GM19035 (cell line): ENCODE measurements around the gene SIGLEC14.
"Not testable (repeated sequence)": the region's sequence is repeated elsewhere in the genome, so short reads cannot be mapped to it uniquely, and the experiment has no call there.

Source experiments
- ATAC-seq: cut with Tn5 transposase; IDR thresholded peaks from one replicate; pipeline ENCODE4 v1.9.1; 2021; ENCODE audit not compliant: unreplicated experiment

The SIGLEC14 gene

DNA sequence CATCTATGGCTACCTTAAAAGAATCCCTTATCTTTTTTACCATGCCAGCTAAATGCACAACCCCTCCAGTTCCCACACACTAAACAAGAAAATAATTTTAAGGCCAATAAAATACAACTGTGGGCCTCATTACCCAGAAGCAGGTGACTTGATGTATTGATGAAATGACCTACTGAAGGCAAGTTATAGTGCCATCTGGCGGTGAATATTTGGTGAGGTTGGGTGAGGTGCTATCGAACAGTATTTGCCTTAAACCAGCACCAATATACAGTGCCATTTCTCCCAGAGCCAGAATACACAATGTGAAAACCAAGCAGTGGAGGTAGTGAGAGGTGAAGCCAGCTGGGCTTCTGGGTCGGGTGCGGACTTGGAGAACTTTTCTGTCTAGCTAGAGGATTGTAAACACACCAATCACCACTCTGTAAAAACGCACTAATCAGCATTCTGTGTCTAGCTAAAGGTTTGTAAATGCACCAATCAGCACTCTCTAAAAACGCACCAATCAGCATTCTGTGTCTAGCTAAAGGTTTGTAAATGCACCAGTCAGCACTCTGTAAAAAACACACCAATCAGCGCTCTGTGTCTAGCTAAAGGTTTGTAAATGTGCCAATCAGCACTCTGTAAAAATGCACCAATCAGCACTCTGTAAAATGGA is 29.4 kb upstream of the SIGLEC14 start:
- not testable (repeated sequence) for ATAC-seq

DNA sequence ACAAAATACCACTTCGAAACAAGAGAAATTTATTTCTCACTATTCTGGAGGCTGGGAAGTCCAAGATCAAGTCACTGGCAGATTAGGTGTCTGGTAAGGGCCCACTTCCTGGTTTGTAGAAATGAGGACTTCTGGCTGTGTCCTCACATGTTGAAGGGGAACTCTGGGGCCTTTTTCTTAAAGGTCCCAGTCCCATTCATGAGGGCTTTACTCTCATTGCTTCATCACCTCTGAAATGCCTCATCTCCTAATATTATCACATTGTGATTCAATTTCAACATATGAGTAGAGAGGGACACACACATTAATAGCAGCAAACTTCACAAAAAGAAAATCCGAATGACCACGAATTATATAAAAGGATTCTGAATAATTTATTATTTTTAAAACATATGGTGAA is 21.6 kb upstream of the SIGLEC14 start:
- ATAC-seq, result no peak

DNA sequence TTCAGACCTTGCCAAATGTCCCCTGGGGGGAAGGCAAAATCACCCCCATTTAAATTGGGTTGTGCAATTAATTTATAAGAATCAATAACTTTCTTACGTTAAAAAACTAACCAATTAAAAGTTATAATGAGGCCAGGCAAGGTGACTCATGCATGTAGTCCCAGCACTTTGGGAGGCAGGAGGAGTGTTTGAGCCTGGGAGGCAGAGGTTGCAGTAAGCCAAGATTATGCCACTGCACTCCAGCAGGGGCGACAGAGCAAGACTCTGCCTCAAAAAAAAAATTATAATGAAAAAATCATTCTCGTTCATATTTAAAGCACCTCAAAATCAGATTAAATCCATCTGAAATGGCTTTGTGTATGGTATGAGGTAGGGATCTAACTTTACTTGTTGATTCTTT is 18.4 kb upstream of the SIGLEC14 start:
- no peak for ATAC-seq

DNA sequence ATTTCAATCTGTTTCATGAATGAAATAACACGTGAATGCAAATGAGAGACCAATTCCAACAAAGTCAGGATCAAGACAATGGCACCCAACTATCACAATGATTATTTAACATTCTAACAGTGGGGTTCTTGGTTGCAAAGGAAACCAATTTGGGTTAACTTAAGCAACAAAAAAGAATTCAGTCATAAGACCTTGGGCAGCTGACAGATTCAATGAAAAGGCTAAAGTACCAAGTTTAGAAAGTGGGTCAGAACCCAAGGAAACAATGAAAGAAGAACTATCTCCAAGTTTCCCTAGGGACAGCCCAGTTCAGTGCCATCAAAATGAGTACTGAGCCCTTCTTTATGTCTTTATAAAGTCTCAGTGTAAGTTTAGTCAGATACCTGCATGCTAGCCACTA is 17.5 kb upstream of the SIGLEC14 start:
- ATAC-seq, result no peak

DNA sequence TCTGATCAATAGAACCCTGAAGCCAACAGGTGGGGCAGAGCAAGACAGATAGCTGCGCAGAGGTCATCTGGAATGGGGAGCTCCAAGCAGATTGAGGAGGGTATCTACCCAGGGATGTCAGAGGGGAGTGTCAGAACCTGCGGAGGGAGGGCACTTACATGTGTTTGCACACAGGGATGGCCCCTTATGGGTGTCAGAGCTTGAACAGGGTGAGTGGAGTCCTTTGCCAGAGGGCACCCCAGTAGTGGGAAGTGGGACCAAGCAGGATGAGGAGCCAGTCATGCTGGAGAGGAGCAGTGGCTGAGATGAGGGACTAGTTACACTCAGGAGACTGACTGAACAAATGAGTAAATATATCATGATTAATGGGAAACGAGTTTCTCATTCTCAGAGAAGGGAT is 17.0 kb upstream of the SIGLEC14 start:
- ATAC-seq, result no peak

DNA sequence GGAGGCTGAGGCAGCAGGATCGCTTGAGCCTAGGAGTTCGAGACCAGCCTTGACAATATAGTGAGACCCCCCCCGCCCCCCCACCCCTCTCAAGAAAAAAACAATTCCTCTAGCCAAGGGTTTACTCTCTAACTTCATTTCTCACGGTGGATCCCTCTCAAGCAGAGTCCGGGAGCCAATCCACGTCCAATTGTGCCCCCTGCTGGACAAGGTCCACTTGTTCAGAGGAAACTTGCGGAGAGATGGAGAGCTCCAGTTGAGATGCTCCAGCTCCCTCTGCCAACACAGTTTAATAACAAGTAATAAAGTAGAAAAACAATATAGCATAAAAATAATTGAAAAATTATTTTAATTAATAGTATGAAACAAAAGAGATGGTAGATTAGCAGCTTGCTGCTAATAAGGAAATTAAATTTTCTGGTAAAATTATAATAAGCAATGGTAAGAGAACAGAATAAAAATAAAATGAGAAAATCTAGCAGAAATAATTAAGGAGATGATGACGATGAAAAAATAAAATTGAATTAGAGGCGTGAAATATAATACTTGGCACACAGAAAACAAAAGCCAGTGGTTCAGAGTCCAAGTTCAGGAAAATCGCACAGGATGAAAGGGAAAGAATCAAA is 14.5 kb upstream of the SIGLEC14 start:
- ATAC-seq, result no peak

DNA sequence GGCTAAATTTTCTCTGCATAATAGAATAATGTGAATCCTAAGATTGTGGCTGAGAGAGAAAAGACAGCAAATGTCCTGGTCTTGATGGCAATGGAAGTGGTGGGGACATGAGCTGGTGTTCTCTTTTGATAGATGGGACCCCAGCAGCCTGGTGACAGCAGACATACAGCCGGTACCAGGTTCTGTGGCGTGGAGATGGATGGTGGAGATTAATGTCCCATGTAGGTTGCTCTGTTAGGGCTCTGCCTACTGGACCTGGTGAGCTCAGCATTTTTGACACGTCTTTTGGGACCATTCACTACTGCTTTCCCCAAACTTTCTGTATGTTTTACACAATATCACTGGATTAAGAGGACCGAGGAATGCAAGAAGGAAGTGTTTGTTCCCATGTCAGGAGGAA is 8.2 kb upstream of the SIGLEC14 start:
- no peak for ATAC-seq

DNA sequence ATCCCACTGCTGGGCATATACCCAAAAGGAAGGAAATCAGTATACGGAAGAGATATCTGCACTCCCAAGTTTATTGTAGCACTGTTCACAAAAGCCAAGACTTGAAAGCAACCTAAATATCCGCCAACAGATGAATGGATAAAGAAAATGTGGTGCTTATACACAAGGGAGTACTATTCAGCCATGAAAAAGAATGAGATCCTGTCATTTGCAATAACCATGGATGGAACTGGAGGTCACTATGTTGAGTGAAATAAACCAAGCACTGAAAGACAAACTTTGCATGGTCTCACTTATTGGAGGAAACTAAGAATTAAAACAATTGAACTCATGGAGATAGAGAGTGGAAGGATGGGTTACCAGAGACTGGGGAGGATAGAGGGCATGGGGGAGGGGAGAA is 6.5 kb upstream of the SIGLEC14 start:
- no peak for ATAC-seq

DNA sequence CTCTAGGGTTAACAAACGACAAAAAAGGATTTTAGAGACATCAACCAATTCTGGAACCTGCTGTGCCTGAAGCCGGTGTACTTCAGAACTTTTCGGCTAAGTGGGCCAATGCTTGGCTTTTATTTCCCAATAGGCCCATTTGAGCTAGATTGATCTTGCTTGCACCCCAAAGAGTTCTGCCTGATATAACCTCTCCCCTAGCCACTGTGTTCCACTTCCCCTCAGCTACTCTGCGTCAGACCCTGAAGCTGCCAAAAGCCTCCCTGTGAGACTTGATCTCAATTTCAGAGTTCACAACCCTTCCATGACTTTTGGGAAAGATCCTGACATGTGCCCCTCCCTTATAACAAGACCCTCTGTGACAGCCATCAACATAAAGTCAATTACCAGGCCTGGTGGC is 5.6 kb upstream of the SIGLEC14 start:
- no peak for ATAC-seq

DNA sequence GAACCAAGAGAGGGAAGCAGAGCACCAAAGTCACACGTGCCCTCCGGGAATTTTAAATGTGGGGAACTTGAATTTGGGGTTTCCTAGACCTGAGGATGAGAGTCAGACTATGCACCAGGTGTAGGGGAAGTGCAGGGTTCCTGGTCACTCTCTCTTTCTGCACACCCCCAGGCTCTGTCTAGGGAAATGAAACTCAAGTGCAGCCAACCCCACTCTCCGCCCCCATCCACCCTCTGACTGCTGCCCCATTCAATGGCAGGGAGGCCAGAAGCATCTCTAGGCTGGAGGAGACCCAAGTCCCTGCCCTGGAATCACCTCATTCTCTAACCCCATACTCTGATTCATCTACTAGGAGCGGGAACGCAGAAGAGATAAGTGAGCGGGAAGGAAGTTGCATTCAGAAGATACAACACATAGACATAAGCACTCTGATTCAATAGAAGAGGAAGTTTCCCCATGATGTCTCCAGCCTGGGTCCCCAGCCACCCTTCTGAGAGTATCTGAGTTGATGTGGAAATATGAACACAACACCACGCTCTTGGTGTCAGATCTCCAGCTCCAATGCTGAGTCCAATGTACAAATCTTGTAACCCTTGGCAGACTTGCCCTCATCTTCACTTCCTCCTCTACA is 4.7 kb upstream of the SIGLEC14 start:
- no peak for ATAC-seq

DNA sequence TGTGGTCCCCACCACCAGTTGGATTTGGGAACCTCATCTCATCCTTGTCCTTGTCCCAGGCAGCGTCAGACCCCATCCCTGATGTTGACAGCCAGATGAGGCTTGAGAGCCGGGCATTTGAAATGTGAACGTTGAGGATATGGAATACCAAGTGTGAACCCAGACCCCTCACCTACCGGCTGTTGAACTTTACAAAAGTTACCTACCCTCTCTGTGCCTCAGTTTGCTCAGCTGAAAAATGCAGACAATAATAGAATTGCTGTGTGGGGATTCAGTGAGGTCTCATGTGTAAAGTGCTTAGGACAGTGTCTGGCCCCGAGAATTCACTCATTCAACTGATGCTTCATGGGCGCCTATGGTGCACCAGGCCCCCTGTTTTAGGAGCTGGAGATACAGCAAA is 693 bp upstream of the SIGLEC14 start:
- ATAC-seq, result no peak

DNA sequence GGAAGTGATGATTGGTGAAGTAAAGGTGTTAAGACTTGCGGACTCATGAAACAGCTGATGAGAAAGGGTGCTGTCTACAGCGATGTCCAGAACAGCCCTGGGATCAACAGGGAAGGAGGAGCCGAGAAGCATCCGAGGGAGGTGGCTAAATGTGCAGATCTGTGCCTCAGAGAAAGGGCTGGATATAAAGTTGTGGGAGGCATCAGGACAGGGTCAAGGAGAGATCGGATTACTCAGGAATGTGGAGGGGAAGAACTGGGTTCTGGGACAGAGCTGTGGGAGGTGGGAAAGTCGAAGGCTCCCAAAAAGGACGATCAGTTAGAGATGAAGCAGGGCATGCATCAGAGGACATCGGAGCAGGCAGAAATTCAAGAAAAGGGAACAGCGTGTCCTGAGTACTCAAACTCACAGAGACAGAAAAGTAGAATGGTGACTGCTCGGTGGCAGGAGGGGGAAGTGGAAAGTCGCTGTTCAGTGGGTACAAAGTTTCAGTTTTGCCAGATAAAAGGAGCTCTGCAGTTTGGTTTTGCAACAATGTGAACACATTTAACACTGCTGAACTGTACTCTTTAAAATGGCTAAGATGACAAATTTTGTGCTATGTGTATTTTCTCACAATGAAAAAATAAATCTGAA is 1.9 kb downstream of the SIGLEC14 start:
- no peak for ATAC-seq

DNA sequence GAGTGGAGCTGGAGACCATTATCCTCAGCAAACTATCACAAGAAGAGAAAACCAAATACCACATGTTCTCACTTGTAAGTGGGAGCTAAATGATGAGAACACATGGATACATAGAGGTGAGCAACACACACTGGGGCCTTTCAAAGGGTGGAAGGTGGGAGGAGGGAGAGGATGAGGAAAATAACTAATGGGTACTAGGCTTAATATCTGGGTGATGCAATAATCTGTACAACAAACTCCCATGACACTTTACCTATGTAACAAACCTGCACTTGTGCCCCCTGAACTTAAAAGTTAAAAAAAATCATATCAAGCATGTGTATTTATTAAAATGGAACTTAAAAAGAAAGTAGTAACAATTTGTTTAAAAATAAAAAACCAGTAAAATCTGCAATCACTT is 5.0 kb downstream of the SIGLEC14 start:
- no peak for ATAC-seq

DNA sequence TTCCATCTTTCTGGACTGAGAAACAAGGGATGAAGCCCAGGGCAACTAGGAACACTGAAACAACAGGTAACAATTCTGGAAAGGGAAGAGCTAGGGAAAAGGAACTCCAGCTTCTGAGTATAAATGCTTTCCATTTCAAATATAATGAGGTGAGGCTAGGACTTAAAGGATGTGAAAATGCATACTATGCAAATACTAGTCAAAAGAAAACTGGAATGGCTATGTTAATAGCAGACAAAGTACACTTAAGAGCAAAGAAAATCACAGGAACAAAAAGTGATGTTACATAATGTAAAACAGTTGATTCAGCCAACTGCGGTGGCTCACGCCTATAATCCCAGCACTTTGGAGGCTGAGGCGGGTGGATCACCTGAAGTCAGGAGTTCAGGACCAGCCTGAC is 6.2 kb downstream of the SIGLEC14 start:
- ATAC-seq, result no peak

DNA sequence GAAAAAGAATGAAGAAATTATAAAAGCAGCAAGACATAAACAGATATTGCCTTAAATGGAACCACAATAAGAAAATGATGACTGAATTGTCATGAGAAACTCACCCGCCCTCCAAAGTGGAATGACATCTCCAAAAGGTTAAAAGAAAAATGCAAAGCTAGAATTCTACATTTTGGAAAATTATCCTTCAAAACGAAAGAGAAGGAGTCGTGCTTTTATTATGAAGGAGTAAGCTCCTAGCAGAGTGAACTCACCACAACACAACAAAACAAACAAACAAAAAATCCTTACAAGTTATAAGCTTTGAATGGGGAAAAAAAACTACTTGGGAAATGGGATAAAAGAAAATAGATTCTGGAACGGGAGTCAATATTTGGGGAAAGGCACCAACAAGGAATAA is 6.7 kb downstream of the SIGLEC14 start:
- no peak for ATAC-seq

DNA sequence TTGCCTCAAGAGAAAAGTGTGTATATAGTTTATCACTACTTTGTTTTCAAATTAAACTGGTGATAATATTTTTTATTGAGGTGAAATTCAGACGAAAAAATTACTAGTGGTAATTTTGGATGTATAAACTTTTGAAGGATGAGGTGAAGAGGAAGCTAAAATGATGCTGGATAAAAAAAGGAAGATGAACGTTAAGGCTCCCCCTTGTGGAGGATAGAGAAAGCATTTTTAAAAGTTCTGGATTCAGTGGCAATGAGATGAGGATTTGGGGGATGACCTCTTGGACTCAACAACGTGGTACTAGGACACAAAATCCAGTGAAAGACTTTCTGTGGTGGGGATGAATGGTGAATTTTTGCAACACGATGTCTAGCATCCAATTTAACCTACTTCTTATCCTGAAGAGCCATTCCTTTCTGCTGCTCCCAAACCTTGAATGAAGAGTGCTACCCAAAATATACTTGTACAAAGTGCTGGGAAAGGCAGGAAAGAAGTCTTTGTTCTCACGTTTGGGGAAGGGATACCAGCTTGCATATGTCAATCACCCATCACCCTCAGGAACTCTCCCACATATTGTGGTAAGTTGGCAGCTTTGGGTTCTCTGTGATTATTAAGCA is 9.2 kb downstream of the SIGLEC14 start:
- ATAC-seq, result no peak

DNA sequence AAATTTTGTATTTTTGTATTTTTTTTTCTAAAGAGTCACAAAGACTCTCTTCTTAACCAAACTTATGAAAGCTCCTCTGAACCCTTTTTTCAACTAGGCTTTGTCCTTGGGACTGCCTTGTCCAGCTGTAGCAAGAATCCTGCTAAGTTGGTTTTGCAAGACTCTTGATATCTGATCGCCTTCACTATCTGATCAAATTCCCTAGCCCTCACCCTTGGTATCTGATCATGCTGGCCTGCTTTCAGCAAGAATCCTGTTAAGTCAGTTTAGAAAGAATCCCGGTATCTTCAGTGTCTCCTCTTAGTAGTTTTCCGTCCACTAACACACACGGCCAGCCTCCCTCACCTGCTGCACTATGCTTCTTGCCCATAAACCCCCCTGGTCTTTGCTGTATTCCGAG is 14.5 kb downstream of the SIGLEC14 start:
- no peak for ATAC-seq

DNA sequence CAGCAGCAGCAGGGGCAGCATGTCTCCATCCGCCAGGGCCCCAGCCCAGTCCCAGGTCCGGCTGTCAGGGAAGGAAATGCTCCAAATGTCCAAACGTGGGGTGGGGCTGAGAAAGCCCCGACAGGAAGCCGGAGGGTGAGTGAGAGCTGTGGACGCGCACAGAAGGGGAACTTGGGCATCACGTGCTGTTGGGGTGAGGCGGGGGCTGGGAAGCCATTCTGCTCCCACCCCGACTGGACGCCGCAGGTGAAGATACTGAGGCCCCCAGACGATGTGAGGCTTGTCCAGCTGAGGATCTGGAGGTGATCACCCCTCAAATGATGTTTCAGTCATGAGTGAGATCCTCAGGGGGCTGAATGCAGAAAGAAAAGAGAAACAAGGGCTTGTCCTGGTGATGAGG is 16.3 kb downstream of the SIGLEC14 start, which contains the start of gene SIGLEC5:
TSS of gene SIGLEC5 (minus strand) at position 87 of the 400 bp plus-strand sequence. CDS start at position 21, 66 bp downstream.
- not testable (repeated sequence) for ATAC-seq

DNA sequence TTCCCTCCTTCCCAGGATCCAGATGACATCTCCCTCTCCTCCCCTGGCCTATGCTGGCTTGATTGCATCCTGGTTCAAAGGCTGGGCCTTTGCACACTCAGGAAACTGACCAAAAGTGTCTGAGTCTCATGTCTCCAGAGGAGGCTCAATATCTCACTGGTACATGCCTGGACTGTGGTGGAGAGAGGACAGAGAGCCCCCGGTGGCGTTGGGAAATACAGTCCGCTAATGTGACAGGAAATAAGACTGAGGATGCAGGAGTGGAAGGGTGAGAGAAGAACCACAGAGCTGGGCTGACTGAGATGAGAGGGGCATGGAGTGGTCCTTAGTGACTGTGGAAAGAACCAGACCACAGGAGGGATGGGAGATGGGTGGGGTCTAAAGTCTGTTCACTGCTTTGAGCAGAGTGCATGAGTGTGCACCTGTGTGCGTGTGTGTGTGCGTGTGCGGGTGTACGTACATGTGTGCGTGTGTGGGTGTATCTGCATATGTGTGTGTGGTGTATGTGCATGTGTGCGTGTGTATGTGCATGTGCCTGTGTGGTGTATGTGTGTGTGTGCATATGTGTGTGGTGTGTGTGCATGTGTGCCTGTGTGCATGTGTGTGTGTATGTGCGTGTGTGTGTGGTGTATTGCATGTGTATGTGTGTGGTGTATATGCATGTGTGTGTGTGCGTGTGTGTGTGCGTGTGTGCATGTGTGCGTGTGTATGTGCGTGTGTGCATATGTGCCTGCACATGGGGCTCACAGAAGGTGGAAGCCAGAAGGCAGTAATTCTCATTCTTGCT is 18.3 kb downstream of the SIGLEC14 start:
- ATAC-seq, result no peak

DNA sequence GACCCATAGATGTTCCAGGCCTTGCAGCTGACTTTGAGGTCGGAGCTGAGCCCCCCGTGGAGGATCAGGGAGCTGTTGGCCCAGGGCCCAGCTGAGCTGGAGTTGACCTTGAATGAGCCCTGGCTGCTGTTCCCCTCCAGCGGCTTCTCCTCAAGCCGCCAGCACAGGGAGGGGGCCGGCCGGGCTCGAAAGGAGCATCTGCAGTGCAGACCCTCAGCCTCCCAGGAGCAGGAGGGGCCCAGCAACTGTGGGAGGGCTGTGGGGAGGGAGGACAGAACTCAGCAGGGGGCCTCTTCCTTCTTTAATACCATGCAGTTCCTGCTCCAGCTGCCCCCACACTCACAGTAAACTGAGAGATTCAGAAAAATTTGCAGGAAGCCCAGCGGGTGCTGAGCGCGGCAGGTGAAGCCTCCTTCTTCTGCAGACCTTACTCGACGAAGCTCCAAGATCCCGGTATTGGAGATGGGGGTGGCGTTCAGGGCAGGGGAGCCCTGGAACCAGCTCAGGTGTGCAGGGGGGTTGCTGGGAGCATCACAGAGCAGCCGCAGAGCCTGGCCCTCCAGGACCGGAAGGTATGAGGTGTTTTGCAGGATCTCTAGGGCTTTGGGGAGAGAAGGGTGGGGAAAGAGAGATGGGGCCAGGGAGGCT is 19.0 kb downstream of the SIGLEC14 start:
- ATAC-seq, result no peak
